Measurements from ENCODE around the gene ZNF580.

DNA sequence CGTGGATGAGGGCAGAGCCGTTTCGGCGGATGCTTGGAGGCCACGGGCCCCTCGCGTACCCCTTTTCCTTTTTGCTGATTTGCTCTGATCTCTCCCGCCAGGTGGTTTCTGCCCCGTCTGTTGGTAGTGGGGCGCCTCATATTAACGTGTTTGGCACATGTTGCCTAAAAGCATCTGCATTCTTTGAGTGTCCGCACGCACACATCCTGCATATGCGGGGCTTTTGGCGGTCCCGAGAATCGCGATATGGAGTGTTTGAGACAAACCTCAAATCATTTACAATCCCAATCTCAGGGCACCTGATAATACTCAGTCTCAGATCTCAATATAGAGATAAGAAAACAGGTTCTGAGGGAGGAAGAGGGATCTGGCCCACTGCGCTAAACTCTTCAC lies 14.8 kb downstream of the ZNF580 start:
- TF ChIP-seq, protein P1, sequence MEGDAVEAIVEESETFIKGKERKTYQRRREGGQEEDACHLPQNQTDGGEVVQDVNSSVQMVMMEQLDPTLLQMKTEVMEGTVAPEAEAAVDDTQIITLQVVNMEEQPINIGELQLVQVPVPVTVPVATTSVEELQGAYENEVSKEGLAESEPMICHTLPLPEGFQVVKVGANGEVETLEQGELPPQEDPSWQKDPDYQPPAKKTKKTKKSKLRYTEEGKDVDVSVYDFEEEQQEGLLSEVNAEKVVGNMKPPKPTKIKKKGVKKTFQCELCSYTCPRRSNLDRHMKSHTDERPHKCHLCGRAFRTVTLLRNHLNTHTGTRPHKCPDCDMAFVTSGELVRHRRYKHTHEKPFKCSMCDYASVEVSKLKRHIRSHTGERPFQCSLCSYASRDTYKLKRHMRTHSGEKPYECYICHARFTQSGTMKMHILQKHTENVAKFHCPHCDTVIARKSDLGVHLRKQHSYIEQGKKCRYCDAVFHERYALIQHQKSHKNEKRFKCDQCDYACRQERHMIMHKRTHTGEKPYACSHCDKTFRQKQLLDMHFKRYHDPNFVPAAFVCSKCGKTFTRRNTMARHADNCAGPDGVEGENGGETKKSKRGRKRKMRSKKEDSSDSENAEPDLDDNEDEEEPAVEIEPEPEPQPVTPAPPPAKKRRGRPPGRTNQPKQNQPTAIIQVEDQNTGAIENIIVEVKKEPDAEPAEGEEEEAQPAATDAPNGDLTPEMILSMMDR (conservative IDR thresholded peaks at IDR 0.05; ENCODE audit: low read depth, low read length): no peak
- TF ChIP-seq EZH2phosphoT487 (IDR thresholded peaks at IDR 0.05; ENCODE audit: borderline replicate concordance, low read length): no peak
